GM18907 (cell line): ENCODE results near the gene TBXAS1.
"Not testable (repeated sequence)": the region's sequence is repeated elsewhere in the genome, so short reads cannot be mapped to it uniquely, and the experiment has no call there.

ENCODE experiments used
- ATAC-seq: cut with Tn5 transposase; IDR thresholded peaks from one replicate; pipeline ENCODE4 v1.9.1; 2021; ENCODE audit warnings: mild to moderate bottlenecking, moderate library complexity; ENCODE audit not compliant: unreplicated experiment

The TBXAS1 gene

GRCh38 chr7:139886899-139887298 lies 57.8 kb downstream of the TBXAS1 start:
- ATAC-seq: no peak

GRCh38 chr7:139887992-139888481 lies 59.0 kb downstream of the TBXAS1 start:
- no peak for ATAC-seq

DNA sequence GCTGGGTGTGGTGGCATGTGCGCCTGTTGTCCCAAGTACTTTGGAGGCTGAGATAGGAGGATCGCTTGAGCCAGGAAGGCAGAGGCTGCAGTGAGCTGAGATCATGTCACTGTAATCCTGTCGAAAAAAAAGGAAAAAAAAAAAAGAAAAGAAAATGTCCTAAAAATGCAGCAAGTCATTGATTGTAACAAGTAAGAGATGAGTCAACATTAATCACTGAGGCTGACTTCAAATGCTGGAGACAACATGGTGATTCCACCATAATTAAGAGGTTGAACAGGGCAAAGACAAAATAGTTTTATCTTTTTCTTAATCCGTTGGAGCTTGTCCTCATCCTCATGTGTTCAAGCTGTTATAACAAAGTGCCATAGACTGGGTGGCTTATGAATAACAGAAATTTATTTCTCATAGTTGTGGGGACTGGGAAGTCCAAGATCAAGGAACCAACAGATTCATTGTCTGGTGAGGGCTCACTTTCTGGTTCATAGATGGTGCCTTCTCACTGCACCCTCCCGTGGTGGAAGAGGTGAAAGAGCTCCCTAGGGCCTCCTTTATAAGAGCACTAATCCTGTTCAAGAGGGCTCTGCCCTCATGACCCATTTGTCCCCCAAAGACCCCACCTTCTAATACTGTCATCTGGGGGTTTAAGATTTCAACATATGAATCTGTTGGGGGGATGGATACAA lies 60.3 kb downstream of the TBXAS1 start:
- no peak for ATAC-seq

GRCh38 chr7:139893461-139893860 lies 64.4 kb downstream of the TBXAS1 start:
- ATAC-seq: no peak

DNA sequence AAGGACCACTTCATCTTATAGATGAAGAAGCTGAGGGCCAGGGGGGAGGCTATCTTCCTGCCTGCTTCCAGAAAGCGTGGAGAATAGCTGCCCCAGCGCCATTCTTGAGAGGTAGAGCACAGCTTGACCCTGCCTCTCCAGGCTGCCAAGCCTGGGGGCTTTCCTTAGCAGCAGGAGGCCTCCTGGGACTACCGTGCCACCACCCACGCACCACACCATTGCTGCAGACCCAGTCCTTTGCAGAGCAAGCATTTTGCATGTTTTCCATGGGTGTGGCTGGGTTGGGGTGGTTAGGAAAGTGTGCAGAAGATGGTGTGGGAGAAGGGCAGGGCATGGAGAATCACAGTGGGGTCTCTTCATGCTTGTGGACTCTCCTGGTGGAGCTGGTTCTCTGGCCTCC lies 64.9 kb downstream of the TBXAS1 start:
- ATAC-seq: peak; percentile 75

- no peak for ATAC-seq
These were observed 66.2 kb downstream of the TBXAS1 start for GRCh38 chr7:139895141-139895829.

DNA sequence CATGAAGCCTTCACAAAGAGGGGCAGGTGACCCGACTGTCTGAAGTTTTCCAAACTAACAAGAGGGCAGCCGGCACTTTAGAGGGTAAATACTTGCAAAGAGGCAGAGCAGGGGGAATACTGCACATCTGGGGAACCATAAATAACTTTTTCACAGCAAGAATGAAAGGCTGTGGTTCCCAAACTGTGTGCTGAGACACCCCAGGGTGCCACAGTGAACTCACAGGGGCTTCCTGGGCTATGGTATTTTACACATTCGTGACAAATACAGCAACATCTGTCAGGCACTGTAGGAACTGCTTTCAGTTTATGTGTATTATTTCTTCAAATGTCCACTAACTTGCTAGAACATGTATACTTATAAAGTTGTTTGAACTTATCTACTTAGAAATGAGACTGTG lies 67.2 kb downstream of the TBXAS1 start:
- ATAC-seq: no peak

- no peak for ATAC-seq
These were observed 67.8 kb downstream of the TBXAS1 start for GRCh38 chr7:139896831-139897230.

DNA sequence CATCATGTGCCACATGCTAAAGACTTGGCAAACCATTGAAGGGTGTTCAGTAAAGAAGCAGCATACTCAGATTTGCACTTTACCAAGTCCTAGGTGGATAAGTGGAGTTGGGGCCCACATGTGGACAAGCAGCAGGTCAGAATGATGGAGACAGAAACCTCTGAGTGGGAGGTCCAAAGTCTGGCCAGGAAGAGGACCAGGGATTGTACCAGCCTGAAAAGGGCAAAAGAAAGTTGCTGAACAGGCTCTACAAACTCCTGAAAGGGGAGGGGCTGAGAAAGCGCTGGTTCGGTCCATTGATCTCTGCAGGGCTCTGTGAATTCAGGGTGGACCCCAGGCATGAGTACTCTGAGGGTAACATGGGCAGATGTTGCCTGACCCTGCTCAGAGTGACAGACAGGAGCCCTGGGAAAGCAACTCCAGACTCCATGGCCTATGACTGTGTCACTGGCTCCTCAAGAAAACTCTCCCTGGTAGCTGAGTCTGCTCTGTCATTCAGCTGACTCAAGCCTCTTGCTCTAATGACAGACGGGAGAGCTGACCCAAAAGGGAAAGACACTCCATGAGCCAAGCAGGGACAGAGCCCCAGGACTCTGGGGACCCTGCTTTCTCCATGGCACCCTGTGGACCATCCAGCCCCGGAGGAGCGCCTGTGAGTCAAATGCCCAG lies 68.5 kb downstream of the TBXAS1 start:
- no peak for ATAC-seq

- no peak for ATAC-seq
These were observed 69.4 kb downstream of the TBXAS1 start for GRCh38 chr7:139898483-139898882.

DNA sequence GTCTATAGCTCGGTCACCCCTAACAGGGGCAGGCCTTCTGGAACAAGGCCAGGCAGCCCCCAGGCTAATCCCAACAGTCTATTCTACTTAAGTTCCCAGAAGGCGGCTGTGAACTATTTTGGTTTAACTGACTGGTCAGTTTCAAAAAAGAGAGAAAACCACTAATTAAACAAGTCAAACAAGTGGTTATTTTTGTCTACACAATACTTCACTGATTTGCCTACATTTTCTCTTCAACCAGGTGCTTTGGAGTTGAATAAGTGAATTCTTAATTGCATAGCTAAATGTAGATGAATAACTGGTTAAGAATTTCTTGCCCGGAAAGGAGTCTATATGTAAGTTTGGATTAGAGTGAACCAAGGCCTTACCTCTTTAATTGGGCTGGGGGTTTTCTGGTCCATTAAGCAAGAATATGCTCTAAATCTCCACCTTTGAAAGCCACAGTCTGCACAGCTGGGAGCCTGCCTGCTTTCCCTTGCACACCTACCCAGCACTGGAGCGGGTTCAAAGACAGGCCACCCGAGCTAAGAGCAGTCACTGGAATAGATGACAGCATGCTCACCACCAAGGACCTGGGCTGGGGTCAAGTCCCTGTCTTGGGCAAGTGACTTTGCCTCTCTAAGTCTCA lies 70.4 kb downstream of the TBXAS1 start:
- ATAC-seq: no peak

- no peak for ATAC-seq
These were observed 71.3 kb downstream of the TBXAS1 start for GRCh38 chr7:139900326-139900725.

DNA sequence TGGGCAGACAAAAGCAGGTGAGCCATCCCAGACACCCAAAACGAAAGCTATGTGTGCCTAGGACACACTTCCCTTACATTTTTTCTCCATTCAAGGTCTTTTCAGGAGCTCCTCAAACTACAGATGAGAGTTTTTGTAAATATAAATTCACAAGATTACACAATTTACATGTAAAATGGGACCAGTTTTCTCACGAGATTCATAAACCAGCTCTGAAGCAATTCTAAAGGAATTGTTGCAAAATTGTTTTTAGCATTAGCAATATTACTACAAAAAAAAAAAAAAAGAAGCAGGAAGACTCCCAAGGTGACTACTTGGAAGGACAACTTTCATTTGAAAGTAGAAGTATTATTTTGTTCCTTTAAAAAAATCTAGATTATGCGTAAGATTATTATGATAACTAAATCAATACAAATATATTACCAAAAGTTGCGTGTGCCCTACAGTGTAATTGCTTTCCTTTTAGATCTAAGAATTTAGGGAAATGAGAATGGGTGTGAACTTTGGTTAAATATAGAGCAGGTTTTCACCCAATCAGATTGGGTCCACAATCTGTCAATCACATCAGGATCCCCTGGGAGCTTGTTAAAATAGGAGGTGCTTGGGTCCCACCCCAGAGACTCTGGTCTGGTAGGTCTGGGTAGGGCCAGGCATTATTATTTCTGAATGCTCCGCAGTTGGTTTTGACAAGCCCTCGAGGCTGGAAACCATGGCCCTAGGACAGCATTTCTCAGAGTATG lies 72.2 kb downstream of the TBXAS1 start:
- ATAC-seq: no peak

DNA sequence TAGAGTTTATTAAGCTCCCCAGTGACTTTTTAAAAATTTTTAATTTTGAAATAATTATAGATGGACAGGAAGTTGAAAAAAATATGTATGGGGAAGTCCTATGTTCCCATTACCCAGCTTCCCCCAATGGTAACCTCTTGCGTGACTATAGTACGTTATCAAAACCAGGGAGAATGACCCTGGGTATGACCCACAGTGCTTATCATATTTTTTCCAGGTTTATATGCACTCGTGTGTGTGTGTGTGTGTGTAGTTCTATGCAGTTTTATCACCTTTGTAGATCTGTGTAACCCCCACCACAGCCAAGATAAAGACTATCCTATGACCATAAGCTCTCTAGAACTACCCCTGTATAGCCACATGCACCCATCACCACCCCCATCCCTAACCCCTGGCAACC lies 72.8 kb downstream of the TBXAS1 start:
- ATAC-seq: no peak

DNA sequence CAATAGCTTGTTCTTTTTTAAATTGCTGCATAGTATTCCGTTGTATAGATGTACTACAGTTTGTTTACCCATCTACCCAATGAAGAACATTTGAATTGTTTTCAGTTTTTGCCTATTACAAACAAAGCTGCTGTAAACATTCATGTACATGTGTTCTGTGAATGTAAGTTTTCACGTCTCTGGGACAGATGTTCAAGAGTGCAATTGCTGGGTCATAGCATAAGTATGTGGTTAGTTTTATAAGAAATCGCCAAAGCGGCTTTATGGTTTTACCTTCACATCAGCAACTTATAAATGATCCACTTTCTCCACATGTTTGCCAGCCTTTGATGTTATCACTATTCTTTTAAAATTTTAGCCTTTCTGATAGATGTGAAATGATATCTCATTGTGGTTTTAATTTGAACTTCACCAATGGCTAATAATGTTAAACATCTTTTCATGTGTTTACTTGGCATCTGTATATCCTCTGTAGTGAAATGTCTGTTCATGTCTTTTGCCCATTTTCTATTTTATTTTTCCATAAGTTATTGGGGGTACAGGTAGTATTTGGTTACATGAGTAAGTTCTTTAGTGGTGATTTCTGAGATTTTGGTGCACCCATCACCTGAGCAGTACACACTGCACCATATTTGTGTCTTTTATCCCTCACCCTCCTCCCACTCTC lies 73.5 kb downstream of the TBXAS1 start:
- ATAC-seq: no peak

- not testable (repeated sequence) for ATAC-seq
These were observed 74.0 kb downstream of the TBXAS1 start for GRCh38 chr7:139903103-139903477.

- ATAC-seq: no peak
These were observed 77.8 kb downstream of the TBXAS1 start for GRCh38 chr7:139906879-139907278.

DNA sequence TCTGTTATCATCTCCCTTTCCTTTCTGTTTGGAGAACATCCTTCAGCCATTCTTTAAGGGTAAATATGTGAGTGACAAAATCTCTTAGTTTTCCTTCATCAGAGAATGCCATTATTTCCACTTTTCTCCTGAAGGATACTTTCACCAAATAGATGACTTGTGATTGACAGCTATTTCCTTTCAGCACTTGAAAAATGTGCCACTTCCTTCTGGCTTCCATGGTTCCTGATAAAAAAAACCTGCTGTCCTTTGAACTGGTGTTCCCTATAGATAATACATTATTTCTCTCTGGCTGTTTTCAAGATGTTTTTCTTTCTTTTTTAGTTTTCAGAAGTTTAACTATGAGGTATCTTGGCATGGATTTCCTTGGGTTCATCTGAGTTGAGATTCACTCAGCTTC lies 79.7 kb downstream of the TBXAS1 start:
- no peak for ATAC-seq

GRCh38 chr7:139909379-139910050 lies 80.5 kb downstream of the TBXAS1 start:
- no peak for ATAC-seq
